Suppressor macrophage treated with lipopolysaccharide for 1 hour (primary cell): ENCODE results near the gene NKAIN2.

ENCODE experiments used
- DNase-seq, 3 donors: peaks; one replicate each; pipeline ENCODE4 v3.0.0-alpha.2; 2020 to 2022

Gene NKAIN2

DNA sequence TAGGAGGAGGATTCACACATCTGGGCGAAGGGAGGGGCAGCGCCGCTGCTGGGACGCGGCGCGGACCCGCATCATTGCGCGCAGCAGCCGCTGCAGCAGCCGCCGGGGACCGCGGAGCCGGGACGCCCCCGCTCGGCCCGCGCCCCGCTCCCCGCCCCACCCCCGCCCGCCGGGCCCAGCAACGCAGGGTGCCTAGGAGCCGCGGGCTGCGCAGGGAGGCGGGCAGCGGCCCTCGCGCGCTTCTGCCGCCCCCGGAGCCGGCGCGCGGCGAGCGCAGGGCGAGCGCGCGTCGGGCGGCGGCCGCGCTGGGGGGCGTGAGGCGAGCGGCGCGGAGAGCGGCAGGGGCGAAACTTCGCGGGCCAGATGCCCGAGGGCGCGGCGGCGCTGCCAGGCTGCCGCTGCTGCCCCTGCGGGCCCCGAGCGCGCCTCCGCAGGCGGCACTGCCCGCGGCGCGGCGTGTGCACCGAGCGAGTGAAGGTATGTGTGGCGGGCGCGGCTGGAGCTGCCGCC, at the start of gene NKAIN2:
Gene NKAIN2 (plus strand): TSS at position 362 of the 510 bp plus-strand sequence.
- peak in 2 of 3 donors; percentile 21 to 46 for DNase-seq

DNA sequence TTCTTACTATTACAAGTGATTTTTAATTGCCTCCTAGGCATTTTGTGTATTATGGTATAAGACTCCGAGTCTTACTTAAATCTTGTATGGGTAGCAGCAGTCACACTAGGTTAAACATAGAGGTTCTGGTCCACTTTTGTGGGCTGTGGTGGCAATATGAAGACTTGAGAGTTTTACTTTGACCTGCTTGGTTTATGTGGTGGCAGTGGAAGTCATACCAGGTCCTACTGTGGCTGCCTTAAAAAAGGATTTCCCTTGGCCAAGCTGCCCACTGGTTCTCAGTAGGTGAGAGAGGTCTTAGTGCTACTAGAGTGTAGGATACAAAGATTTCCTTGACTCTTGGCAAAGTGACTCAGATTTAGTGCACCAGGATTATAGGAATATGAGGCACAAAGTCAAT, 44.2 kb upstream of the NKAIN2 start:
- no peak for DNase-seq

DNA sequence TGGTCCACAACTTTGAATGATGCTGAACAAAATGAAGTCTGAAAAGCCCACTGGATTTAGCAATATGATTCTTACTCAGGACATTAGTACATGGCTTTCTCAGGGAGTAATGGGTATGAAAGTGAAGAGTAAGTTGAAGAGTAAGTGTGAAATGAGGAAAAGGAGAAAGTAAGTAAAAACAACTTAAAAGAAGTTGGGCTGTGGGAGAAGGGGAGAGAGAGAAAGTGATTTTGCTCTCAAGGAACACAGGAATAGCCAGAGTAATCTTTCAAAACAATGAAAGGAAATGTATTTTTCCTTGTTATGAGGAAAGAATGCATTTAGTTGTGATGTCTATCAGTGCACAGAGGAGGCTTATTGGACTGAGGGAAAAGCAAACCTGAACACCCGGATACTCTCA, 39.8 kb upstream of the NKAIN2 start:
- no peak for DNase-seq

DNA sequence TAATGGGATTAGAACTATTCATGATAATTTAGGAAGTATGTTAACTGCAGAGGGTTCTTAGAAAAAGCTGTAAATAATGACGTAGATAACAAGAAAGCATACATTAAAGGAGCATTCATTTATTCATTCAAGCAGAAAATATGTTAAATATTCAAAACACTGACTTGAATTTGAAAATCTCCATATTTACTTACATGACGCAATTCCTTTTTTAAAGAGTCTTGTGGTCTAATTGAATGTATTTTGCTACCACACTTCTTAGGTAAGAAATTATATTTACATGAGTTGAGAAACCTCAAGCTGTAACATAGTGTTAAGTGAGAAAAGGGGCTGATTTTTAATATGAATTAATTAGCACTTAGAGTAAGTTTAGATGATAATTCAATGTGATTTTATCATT, 38.9 kb upstream of the NKAIN2 start:
- DNase-seq: no peak

DNA sequence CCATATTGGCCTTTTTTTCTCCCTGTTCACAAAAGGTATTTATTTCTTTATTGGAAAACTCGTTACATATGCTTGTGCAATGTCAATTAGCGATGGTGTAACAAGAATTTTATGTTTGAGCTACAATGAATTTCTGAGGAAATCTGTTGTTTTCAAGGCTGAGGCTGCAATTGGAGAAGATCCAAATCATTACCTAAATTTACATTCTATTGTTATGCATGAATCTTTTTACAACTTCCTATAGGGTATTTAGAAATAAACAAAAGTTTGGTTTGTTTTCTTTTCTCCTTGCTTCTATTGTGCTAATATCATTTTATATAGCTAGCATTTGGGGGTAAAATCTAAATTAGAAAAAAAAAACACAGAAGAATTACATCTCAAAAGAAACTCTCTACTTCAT, 34.7 kb upstream of the NKAIN2 start:
- DNase-seq: no peak

DNA sequence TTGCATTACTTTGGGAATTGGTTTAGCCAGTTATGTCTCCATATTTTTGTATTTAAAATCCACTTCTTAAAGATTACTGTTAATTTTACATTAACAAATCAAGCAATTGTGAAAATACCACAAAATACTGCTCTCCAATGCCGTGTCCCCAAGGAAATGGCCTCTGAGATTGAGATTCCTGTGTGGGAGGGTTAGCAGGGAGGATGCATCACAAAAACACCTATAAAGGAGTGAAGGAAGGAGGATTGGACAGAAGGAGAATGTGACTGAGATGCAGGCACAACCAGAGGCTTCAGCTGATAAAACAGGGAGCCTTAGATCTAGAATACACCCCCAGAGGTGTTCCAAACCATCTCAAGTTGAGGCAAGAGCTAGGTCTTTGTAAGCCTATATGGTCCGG, 34.2 kb upstream of the NKAIN2 start:
- DNase-seq: no peak

DNA sequence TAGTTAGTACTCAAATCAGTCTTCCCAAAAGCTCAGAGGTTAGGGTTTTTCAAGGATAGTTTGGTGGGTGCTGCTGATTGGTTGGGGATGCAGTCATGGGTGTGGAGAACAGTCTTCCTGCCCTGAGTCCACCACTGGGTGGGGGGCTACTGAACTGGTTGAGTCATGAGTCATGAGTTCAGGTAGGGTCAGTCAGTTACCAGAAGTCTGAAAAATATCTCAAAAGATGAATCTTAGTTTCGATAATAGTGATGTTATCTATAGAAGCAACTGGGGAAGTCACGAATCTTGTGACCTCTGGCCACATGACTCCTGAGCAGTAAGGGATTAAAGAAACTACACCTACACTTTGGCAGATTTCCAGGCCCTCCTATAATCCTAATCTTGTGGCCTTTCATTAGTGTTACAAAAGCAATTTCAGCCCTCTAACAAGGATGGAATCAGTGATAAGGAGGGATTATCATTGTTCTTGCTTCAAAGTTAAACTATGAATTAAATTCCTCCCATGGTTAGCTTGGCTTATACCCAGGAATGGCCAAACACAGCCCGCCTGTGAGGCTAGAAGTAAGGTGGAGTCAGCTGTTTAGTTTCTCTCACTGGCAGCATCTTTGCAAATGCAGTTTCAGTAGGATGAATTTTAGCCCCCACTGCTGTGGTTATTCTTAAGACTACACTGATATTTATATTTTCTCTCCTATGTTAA, 33.3 kb upstream of the NKAIN2 start:
- DNase-seq: no peak

DNA sequence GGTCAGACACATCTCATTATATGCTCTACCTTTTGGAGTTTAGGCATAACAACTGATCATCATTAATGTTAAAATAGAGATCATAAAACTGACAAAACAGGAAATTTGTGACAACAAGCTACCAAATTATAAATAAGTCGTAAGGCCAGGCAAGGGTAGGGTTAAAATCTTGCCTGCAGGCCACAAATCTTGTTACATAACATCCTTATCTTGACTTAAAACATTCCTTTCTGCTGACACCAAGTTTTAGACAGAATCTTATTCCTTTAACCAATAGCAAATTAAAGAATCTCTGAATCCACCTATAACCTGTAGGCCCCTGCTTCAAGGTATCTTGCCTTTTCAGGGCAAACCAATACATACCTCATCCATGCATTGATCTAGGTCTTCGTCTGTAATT, 32.5 kb upstream of the NKAIN2 start:
- no peak for DNase-seq

DNA sequence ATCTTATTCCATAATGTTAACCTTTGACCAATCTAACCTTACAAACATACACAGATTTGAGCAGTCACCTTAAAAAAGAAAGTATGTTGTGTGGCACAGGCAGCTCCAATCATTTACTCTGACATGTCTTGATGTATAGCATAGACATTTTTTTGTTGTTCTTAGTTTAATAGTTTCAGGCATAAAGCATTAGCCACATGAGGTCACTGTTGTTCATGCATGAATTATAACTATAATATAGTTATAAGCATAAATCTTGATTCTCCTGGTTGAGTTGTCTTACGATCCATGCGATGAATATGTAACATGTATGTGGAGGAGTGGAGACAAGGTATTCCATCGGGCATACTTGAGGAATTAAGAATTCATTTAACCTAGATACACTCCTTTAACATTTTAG, 26.1 kb upstream of the NKAIN2 start:
- DNase-seq: peak in 1 of 3 donors; percentile 2

DNA sequence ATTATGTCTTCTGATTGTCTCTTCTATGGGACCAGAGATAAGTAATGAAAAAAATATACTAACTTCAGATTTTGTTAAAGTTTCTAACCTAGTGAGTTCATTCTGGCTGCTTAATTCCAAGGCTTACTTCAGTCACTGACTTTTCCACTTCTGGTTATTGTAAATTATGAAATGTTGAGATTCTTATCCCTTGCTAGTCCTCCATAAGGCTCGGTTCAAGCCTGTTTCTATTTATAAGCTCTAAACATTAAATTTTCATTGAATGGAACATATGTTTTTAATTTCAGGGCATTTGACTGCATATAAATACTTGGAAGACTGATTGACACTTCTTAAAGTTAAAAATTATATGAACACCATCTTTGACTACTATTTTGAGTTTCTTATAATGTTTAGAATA, 23.6 kb upstream of the NKAIN2 start:
- DNase-seq: no peak

DNA sequence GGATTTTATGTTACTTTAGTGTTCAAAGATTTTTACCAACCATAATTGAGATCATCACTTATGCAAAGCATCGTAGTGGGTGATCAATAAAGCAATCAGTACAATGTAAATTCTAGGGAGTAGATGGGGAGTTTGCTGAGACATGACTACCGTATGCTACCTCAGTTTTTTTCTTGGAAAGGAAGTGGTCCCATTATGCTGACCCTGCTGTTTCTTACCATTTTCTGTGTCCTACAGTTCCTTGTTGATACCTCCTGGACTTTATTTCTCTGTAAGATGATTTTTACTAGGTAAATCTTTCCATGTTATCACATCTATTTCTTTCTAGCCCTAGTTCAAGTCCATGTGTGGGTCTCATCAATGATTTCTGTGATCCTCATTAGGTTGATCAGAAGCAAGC, 19.3 kb upstream of the NKAIN2 start:
- no peak for DNase-seq

DNA sequence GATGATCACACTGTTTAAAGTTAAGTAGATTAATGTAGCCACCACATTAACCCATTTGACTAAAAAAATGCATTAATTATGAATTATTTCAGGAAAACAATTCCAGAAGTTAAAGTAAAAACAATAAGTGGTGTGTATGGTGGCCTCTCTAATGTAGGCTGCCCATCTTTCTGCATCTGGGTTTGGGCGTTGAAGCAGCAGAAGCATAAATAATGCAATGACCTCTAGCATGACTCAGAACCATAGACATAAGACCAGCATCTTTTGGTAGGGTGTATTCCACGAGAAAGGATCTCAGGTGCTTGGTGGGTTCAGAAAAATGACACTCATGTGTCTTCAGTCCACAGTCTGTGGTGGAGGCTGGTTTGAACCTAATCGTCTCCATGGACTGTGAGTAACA, 18.6 kb upstream of the NKAIN2 start:
- DNase-seq: no peak

DNA sequence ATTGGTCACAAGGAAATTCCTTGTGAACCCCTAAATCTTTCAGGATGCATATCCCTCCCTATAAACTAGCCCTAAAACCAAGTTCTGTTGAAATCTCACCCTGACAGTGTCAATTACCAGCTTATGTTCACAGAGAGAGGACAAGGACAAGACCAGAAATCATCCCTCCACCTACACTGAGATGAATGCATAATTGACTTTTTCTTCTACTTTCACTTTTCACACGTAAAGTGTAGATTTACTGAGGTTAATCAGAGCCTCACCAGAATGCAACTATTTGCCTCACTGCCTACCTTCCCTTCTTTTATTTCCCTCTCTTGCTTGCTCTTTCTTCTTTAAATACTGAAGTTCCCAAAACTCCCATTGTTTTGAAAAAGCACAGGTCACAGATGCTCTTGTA, 15.3 kb upstream of the NKAIN2 start:
- no peak for DNase-seq

DNA sequence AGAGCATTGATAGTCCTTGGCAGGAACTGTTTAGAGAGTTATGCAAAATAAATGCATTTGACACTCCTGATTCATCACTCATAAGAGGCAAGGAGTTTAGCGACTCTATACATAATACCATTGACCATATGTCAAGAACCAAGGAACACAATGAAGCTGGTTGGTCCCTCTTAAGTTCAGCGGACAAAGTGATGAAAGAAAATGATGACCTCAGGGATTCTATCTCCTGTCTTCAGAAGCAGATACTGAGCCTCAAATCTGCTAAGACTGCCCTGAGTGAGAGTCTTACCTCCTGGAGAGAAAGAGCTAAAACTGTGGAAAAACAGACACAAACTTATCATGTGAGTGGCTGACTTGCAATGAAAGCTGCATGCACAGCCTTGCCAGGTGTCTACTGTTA, 9.5 kb upstream of the NKAIN2 start:
- DNase-seq: no peak

DNA sequence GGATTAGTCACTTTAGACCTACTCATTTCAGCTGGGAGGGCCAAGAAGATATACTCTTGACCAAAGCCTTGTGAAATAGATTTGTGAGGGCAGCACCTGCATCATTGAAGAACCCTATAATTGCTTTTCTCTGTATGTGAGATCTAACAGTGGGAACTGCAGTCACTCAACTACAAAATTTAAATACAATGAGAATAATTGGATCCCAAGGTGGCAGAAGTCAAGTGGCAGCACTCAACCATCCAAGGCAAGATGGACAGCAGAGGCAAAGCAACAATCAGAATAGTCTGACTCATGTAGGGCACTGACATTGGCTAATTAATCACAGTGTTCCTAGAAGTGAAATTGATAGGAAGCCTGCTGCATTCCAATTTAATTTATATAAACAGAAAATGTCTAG, 8.9 kb upstream of the NKAIN2 start:
- DNase-seq: no peak

DNA sequence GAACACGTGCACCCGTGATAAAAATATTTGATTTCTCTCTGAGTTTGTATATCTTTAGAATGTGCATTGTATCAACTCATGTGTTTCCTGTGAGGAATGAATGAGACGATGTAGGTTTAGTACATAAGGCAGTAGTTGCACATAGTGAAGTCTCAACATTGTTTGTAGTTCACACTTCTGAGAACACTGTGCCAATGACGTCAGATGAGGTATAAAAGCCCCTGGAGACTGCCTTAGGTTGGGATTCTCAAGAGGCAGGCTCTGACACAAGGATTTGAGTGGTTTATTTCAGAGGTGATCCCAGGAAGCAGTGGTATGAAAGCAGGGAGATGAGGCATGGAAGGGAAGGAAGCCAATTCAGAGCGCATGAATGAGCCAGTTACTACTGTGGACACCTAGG, 2.6 kb upstream of the NKAIN2 start:
- no peak for DNase-seq

DNA sequence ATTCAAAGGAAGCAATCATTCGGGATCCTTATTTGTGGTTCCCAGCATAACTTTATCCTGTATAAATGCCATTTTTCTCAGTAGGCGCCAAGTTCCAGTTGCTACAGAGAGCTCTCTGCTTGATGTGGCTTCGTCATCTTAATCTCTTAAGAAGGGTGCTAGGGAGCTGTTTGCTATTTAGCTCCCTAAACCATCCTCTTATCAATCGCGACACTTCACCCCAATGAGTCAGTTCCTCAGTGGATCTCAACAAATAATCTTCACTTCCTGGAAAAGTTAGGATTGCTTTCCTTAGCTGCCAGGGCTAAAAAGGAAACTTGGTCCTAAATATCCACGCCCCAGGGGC, 1.3 kb upstream of the NKAIN2 start:
- DNase-seq: no peak

DNA sequence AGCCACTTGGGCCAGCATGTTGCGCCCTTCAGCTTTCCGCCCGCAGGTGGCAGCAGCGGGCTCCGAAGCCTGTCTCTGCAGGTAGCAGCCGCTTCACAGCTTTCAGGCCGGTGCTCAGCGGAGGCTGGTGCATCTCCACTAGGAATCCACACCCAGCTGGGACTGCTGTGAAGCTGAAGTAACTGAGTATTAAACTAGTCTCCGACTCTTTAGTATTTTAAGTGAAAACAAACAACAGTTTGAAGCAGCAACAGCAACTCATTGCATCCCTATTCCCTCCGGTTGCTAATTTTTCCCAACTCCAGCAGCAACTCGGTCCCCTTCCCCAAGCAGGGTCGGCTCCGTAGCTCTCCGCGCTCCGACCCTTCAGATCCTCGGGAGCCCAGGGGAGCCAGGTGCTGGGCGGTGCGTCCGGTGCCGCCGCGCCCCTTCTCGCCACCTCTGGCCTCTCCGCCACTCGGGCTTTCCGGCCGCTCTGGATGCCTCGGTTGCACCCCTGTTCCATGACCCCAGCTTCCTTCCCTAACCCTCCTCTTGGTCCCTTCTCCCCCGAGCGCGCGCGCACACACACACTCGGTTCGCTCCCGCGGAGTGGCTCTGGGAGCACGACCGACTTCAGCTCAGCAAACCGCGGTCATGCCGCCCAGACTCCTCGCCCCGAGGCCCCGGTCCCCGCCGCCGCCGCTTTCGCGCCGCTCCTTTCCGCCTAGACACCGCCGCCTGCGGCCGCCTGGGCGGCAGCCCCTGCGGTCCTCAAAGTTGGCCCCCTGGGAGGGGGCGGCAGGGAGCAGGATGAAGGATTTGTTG, 765 bp upstream of the NKAIN2 start:
- peak; percentile 76 to 84 (median 77) for DNase-seq

DNA sequence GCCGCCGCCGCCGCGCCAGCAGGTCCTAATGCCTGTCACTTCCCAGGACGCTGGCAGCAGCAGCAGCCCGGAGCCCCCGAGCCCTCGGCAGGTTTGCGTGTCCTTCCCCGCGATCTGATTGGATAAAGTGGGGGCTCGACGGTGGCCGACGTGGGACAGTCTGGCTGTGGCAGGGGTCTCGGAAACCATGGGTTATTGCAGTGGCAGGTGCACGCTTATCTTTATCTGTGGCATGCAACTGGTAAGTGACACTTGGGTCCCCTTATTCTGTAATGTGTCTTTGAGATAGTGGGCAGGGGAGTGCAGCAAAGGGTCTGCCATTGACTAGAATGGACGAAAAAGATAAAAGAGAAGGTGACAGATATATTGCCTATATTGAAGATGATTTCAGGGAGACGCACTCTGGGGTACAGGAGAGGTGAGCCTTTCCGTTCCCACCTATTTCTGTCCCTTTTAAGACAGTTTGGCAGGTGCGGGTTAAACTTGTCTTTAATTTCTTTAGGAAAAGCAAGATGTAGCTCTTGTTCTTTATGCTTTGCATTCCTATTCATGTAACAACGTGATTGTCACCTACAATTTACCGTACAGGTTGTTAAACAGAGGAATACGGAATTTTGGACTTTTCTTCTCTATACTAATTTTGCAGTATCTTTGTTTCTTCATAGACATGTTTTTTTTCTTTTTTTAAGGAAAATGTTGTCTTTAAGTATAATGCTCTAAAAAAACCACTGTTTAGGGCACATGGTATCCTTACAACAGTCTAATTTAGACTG, 535 bp downstream of the NKAIN2 start:
- no peak for DNase-seq

DNA sequence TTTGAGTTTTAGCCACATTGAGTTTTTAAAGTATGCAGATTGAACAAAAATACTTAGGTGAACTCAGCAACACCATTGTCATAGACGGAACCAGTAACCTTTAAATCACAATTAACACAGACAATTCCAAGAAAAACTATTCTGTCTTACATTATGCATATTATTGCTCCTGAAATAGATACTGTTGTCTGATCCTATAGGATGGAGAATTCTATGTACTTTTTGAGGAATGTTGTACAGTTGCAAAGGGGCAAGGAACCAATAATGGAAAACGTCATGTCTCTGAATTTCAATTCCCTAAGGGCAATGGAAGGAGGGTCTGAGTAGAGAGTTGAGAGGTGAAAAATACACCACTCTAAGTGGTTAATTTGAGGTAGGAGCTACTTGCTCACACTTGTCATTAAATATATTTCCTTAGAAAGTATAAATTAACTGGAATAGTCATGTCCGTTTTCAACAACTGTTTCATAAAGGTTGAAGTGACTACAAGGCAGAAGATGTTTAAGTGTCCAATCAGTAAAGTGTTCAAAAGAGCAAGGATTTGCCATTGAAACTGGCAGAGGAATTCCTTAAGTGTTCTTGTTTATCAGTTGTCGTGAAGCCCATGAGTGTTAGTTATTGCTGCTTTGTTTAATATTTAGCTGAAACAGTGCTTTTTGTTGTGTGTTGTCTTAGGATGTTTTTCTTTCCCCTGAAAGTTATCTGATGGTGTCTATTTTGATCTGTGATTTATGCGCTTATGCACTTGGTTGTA, 1.3 kb downstream of the NKAIN2 start:
- DNase-seq: peak in 1 of 3 donors; percentile 10

DNA sequence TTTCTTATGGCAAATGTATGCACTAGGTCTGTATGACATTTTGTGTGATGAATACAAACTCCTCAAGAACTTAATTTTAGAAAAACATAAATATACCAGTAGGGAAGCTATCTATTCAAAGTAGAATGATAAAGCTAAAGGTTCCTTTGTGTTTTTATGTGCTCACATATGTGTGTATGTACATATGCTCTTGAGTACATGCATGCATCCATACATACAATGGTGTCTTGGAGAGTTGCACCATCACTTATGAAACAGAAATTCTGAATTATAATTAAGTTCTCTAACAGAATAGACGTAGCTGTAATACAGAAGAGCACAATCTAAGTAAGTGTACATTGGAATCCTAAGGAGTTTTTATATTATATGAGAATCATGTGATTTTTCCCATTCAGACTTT, 2.3 kb downstream of the NKAIN2 start:
- no peak for DNase-seq

DNA sequence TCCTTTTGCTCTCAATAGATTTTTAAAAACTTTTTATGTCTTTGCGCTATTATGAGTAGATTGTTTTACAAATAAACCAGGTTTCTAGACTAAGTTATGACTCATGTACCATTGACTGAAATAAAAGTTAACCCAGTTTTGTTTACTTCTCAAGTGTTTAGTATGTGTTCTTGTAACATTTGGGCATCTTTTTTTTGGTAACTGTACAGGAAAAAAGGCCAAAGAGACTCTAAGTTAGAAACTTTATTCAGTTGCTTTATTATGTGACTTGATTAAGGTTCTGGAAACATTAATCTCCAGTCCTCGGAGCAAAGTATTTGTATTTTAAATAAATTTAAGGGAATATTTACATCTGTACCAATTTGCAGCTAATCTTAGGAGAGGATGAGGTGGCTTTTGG, 2.9 kb downstream of the NKAIN2 start:
- DNase-seq: no peak

DNA sequence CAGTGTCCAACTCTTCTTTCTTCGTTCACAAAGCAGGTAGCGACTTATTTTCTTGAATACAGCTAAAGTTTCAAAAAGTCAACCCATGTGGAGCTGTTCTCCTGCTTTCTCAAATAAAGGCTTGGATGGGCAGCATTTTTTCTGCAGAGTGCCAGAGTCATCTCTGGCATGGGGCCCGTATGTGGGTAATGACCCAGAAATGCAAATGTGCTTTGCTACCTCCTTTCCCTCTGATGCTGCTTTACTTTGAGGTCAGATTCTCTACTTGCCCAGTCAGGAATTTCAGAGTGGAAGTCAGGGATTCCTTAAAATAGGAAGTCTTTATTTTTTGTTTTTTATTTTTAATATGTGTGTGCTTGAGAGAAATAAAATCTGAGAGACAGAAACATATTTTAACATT, 4.9 kb downstream of the NKAIN2 start:
- no peak for DNase-seq
